Vagina (tissue), 2 donors: Measurements from ENCODE around the gene BRINP3. TPM values are rescaled to one million over a fixed set of nuclear protein-coding genes. Genes with fewer than 3 reads are reported as not detected.

ENCODE experiments used
- DNase-seq, 2 donors: peaks; one replicate each; pipeline ENCODE4 v3.0.0-alpha.2; 2017; ENCODE audit errors: extremely low spot score in 2 of 2
- H3K27ac ChIP-seq: fragments of 200-600 bp; sonication (generic); one replicate; pipeline ENCODE4 v1.5.1; 2019
- H3K27me3 ChIP-seq: fragments of 200-600 bp; sonication (generic); one replicate; pipeline ENCODE4 v1.5.1; 2019
- H3K36me3 ChIP-seq, 2 donors: fragments of 200-600 bp; sonication (generic); one replicate each; pipeline ENCODE4 v1.5.1; 2017 to 2019
- H3K4me1 ChIP-seq: fragments of 200-600 bp; sonication (generic); one replicate; pipeline ENCODE4 v1.5.1; 2019
- H3K4me3 ChIP-seq, 2 donors: fragments of 200-600 bp; sonication (generic); 1 replicate in 1 of 2; 2 replicates in 1 of 2; pipeline ENCODE4 v1.5.1; 2016 to 2019
- H3K9me3 ChIP-seq: fragments of 200-600 bp; sonication (generic); one replicate; pipeline ENCODE4 v1.5.1; 2019
- CTCF ChIP-seq, 3 experiments: fragments of 450-650 bp in 2 of 3; fragments of 200-600 bp in 1 of 3; sonication (generic) in 1 of 3; IDR thresholded peaks; one replicate each; pipeline ENCODE4 v1.5.1; 2017 to 2019; ENCODE audit warnings: antibody characterized with exemption in 3 of 3, mild to moderate bottlenecking in 2 of 3, moderate library complexity in 2 of 3
- POLR2A ChIP-seq, 2 donors: fragments of 450-650 bp; IDR thresholded peaks; one replicate each; pipeline ENCODE4 v1.6.1; 2017; ENCODE audit warnings: antibody characterized with exemption in 2 of 2, mild to moderate bottlenecking in 2 of 2, moderate library complexity in 2 of 2
- POLR2AphosphoS5 ChIP-seq, 2 donors: sonication (generic); formaldehyde crosslinking; IDR thresholded peaks; one replicate each; pipeline ENCODE4 v1.9.0; 2017; ENCODE audit warnings: antibody characterized with exemption in 2 of 2, mild to moderate bottlenecking in 2 of 2, low read depth in 1 of 2; ENCODE audit not compliant: insufficient read depth in 1 of 2
- intact Hi-C: fragments of 100-400 bp; cut with DNase I; formaldehyde crosslinking; loops from one replicate; pipeline ENCODE4 v1.15.1; 2023
- total RNA-seq: library from RNA; depleted of rRNA; stranded (reverse); fragments of >200 nt; gene quantifications from one replicate; pipeline ENCODE4 v1.2.3, GENCODE V29; 2016

BRINP3 gene
- total RNA-seq, 1 donor from 2014 or later, result not detected

DNA sequence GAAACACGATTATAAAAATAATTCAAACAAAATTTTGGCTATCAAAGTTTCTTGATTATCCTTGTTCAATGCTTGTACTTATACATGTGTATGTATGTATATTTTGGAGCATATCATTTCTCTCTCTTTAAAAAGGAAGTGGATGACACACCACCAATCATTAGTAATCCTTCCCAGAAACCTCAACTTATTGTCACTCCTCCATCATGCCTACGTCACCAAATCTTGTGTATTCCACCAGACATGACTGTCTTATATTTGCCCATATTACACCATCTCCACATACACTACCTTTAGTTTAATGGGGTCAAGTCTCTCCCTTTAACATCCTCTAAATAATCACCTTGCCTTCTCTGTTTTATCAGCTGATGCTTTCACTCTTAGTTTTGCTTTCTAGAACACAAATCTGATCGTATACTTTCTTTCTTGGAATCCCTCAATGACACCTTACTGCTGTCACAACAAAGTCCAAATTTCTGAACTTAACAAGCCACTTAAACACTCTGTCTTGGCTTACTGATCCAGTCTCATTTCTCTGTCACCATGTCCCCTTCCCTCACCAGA is 124.0 kb downstream of the BRINP3 start:
- Histone ChIP-seq H3K4me1 (no peaks in the 10 kb centered on the region), H3K27ac (no peak overlapping the region), H3K36me3 (no peaks in the 10 kb centered on the region), H3K9me3 (no peaks in the 10 kb centered on the region), H3K4me3 (no peak overlapping the region), H3K27me3 (no peaks in the 10 kb centered on the region)
- TF ChIP-seq POLR2AphosphoS5 (IDR thresholded peaks at IDR 0.05; ENCODE audit: insufficient read depth in 1 of 2, low read depth in 1 of 2) (no peak), CTCF (IDR thresholded peaks at IDR 0.05) (no peak), POLR2A (IDR thresholded peaks at IDR 0.05) (no peak)
- no peak for DNase-seq
- intact Hi-C loops, result no loop called here

GRCh38 chr1:190344454-190344853 is 133.2 kb downstream of the BRINP3 start:
- Histone ChIP-seq H3K4me1 (no peaks in the 10 kb centered on the region), H3K9me3 (no peaks in the 10 kb centered on the region), H3K27ac (no peak overlapping the region), H3K27me3 (no peaks in the 10 kb centered on the region), H3K4me3 (no peak overlapping the region), H3K36me3 (no peaks in the 10 kb centered on the region)
- no peak for TF ChIP-seq POLR2A (IDR thresholded peaks at IDR 0.05)
- no peak for TF ChIP-seq POLR2AphosphoS5 (IDR thresholded peaks at IDR 0.05; ENCODE audit: insufficient read depth in 1 of 2, low read depth in 1 of 2)
- TF ChIP-seq CTCF (IDR thresholded peaks at IDR 0.05), result no peak
- DNase-seq, result no peak
- intact Hi-C loops, result no loop called here

GRCh38 chr1:190338829-190339228 is 138.8 kb downstream of the BRINP3 start:
- H3K27ac ChIP-seq, result no peak overlapping the region
- no peaks in the 10 kb centered on the region for H3K36me3 ChIP-seq
- intact Hi-C loops, result no loop called here
- H3K27me3 ChIP-seq, result no peaks in the 10 kb centered on the region
- H3K4me3 ChIP-seq, result no peak overlapping the region
- H3K9me3 ChIP-seq, result no peaks in the 10 kb centered on the region
- DNase-seq, result no peak
- no peaks in the 10 kb centered on the region for H3K4me1 ChIP-seq
- TF ChIP-seq POLR2A (IDR thresholded peaks at IDR 0.05), result no peak
- no peak for TF ChIP-seq CTCF (IDR thresholded peaks at IDR 0.05)
- TF ChIP-seq POLR2AphosphoS5 (IDR thresholded peaks at IDR 0.05; ENCODE audit: insufficient read depth in 1 of 2, low read depth in 1 of 2), result no peak

- TF ChIP-seq POLR2AphosphoS5 (IDR thresholded peaks at IDR 0.05; ENCODE audit: insufficient read depth in 1 of 2, low read depth in 1 of 2), result no peak
- TF ChIP-seq CTCF (IDR thresholded peaks at IDR 0.05), result no peak
- TF ChIP-seq POLR2A (IDR thresholded peaks at IDR 0.05), result no peak
Measured at GRCh38 chr1:190328871-190329270, 148.8 kb downstream of the BRINP3 start.

GRCh38 chr1:190328361-190328760 is 149.3 kb downstream of the BRINP3 start:
- no peak for DNase-seq
- no peaks in the 10 kb centered on the region for H3K36me3 ChIP-seq
- TF ChIP-seq POLR2A (IDR thresholded peaks at IDR 0.05), result no peak
- no peak overlapping the region for H3K4me3 ChIP-seq
- no peak overlapping the region for H3K27ac ChIP-seq
- no peaks in the 10 kb centered on the region for H3K27me3 ChIP-seq
- H3K4me1 ChIP-seq, result no peaks in the 10 kb centered on the region
- no peaks in the 10 kb centered on the region for H3K9me3 ChIP-seq
- intact Hi-C loops, result no loop called here

More at GRCh38 chr1:190328871-190329270, 148.8 kb downstream of the BRINP3 start:
- no peak for DNase-seq
- H3K4me3 ChIP-seq, result no peak overlapping the region
- H3K9me3 ChIP-seq, result no peaks in the 10 kb centered on the region
- no peaks in the 10 kb centered on the region for H3K4me1 ChIP-seq
- no peaks in the 10 kb centered on the region for H3K27me3 ChIP-seq
- intact Hi-C loops, result no loop called here
- H3K36me3 ChIP-seq, result no peaks in the 10 kb centered on the region
- H3K27ac ChIP-seq, result no peak overlapping the region
